ENCODE results near the gene USP10.

DNA sequence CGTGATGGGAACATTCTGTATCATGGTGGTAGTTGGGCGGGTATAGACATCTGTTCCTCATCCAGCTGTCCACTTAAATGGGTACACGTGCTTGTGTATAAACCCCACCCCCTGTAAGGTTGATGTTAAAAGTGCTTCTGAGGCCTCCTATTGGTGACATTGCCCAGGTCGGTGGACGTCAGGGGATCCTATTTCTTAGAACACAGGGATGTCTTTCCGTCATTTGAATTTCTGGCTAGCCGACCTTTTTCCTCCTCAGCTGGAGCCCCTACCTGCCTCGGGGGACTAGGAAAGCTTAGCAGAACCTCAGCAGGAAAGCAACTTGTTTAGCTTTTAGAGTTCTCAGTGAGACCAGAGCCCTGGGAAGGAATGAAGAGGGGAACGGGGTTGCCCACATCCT lies 103.3 kb downstream of the USP10 start:
- TF ChIP-seq CTCF (conservative IDR thresholded peaks at IDR 0.05 in 1 of 2, IDR thresholded peaks at IDR 0.05 in 1 of 2; ENCODE audit: extremely low read depth in 1 of 2, insufficient read depth in 1 of 2, low read depth in 1 of 2, low read length in 2 of 2) (no peak), EZH2 (IDR thresholded peaks at IDR 0.05; ENCODE audit: borderline replicate concordance, low read length) (no peak)

All from mammary epithelial cell (primary cell).